ENCODE measurements around the gene TEX52.

Gene TEX52

GRCh38 chr12:2855546-2855945 is 1.3 kb downstream of the TEX52 start:
- no peak for TF ChIP-seq CTCF (IDR thresholded peaks at IDR 0.05; ENCODE audit: low read depth, low read length, missing control alignments)
- no peak overlapping the region for H3K4me3 ChIP-seq (ENCODE audit: low read depth, low read length)

GRCh38 chr12:2854669-2855453 is 2.0 kb downstream of the TEX52 start:
- no peak for TF ChIP-seq CTCF (IDR thresholded peaks at IDR 0.05; ENCODE audit: low read depth, low read length, missing control alignments)
- no peak for DNase-seq (ENCODE audit: low read depth)
- H3K4me3 ChIP-seq (ENCODE audit: low read depth, low read length): no peak overlapping the region

More at GRCh38 chr12:2855546-2855945, 1.3 kb downstream of the TEX52 start:
- DNase-seq (ENCODE audit: low read depth): no peak

- DNase-seq (ENCODE audit: low read depth): no peak
- H3K4me3 ChIP-seq (ENCODE audit: low read depth, low read length): no peak overlapping the region
- peak; percentile 84 for TF ChIP-seq CTCF (IDR thresholded peaks at IDR 0.05; ENCODE audit: low read depth, low read length, missing control alignments)
Measured at GRCh38 chr12:2853626-2854025, 3.2 kb downstream of the TEX52 start.

- TF ChIP-seq CTCF (IDR thresholded peaks at IDR 0.05; ENCODE audit: low read depth, low read length, missing control alignments): no peak
- no peak overlapping the region for H3K4me3 ChIP-seq (ENCODE audit: low read depth, low read length)
- DNase-seq (ENCODE audit: low read depth): no peak
Measured at GRCh38 chr12:2851931-2852330, 4.9 kb downstream of the TEX52 start.

- DNase-seq (ENCODE audit: low read depth): no peak
- no peak overlapping the region for H3K4me3 ChIP-seq (ENCODE audit: low read depth, low read length)
- no peak for TF ChIP-seq CTCF (IDR thresholded peaks at IDR 0.05; ENCODE audit: low read depth, low read length, missing control alignments)
Measured at GRCh38 chr12:2845280-2845679, 11.6 kb downstream of the TEX52 start.

GRCh38 chr12:2844786-2845185 is 12.1 kb downstream of the TEX52 start:
- no peak for TF ChIP-seq CTCF (IDR thresholded peaks at IDR 0.05; ENCODE audit: low read depth, low read length, missing control alignments)
- no peak overlapping the region for H3K4me3 ChIP-seq (ENCODE audit: low read depth, low read length)
- no peak for DNase-seq (ENCODE audit: low read depth)

- DNase-seq (ENCODE audit: low read depth): no peak
- H3K4me3 ChIP-seq (ENCODE audit: low read depth, low read length): no peak overlapping the region
- no peak for TF ChIP-seq CTCF (IDR thresholded peaks at IDR 0.05; ENCODE audit: low read depth, low read length, missing control alignments)
Measured at GRCh38 chr12:2842948-2843347, 13.9 kb downstream of the TEX52 start.
